AG10803 (cell line): ENCODE results near the gene ANAPC7.
"Not testable (repeated sequence)": the region's sequence is repeated elsewhere in the genome, so short reads cannot be mapped to it uniquely, and the experiment has no call there.

Source experiments
- DNase-seq: peaks from one replicate; pipeline ENCODE4 v3.0.0; 2010; ENCODE audit warnings: low read depth
- H3K4me3 ChIP-seq: 2 replicates; pipeline ENCODE4 v1.5.1; 2011; ENCODE audit warnings: mild to moderate bottlenecking, low read length, control low read depth
- CTCF ChIP-seq: conservative IDR thresholded peaks from 2 replicates; pipeline ENCODE4 v1.5.1; 2011; ENCODE audit warnings: mild to moderate bottlenecking, low read length, control low read depth, inconsistent platforms

ANAPC7 gene

DNA sequence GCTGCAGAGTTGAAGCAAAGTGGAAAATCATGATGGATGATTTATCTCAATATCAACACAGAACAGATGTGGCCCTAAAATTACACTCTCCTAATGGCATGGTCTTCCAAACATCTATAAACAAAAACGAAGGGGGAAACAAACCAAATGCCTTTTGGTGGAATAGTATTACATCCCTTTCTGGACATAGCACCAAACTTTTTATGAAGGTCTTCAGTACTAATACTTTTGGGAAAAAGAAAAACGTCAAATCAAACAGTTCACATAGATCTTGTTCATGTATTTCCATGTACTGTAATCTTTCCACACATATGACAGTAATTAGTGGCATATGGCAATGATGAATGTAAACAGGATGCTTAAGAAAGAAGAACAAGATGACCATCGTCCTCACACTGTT, 22.9 kb upstream of the ANAPC7 start:
- DNase-seq = peak; percentile 58
- TF ChIP-seq CTCF = no peak

DNA sequence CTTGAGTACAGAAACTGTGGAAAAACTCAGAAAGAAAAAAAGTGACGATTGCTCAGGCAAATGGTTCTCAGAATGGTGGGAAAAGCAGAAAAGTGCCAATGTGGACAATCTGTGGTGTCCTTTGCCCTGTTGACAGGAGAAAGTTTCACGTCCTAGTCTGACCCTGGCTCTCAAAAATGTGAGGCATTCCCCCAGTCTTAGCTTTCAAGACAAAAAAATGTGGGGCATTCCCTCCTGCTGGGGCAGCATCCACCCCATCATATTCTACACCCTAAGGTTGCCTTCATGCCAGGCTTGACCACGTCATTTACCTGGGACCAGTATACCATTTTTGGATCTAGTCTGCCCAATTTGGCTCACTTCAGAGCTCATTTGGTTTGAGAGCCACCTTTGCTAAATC, 20.7 kb upstream of the ANAPC7 start:
- no peak for TF ChIP-seq CTCF
- peak; percentile 27 for DNase-seq
- no peak overlapping the region for H3K4me3 ChIP-seq

More for the DNA sequence above, 22.9 kb upstream of the ANAPC7 start:
- no peak overlapping the region for H3K4me3 ChIP-seq

DNA sequence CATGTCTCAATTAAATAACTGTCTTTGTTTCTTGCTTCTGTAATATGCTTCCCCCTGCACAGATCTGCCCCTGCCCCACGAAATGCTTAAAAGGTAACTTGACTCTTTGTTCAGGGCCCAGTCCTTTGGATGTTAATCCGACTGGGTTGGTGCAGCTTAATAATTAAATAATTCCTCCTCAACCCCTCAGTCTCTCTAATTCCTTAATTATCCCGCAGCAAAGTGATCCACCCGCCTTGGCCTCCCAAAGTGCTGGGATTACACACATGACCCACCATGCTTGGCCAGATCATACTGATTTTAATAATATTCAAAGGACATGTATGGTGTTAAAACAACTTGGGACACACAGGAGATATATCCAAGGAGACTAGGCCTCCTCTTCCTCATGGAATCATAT, 18.2 kb upstream of the ANAPC7 start:
- no peak overlapping the region for H3K4me3 ChIP-seq
- no peak for DNase-seq
- no peak for TF ChIP-seq CTCF

DNA sequence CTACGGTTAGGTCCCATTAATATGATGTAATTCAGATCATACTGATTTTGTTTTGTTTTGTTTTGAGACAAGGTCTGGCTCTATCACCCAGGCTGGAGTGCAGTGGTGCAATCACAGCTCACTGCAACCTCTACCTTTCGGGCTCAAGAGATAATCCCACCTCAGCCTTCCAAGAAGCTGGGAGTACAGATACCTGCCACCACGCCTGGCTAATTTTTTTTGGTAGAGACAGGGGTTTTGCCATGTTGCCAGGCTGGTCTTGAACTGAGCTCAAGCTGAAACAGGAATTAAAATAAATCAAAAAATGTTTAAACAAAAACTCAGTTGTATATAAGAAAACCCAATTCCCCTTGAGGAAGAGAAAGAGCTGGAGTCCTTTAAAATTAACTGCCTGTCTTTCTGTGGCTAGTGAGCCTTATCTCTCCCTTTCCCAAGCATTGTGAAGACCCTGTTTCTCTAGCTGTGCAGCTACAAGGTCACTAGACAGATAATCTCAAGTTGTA, 17.7 kb upstream of the ANAPC7 start:
- H3K4me3 ChIP-seq = no peak overlapping the region
- no peak for TF ChIP-seq CTCF
- no peak for DNase-seq

DNA sequence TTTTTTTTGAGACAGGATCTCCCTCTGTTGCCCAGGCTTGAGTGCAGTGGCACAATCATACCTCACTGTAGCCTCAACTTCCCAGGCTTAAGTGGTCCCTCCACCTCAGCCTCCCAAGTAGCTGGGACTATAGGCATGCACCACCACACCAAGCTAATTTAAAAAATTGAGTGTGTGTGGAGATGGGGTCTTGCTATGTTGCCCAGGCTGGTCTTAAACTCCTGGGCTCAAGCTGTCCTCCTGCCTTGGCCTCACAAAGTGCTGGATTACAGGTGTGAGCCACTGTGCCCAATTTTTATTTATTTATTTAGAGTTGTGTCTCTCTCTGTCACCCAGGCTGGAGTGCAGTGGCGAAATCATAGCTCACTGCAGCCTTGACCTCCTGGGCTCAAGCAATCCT, 17.1 kb upstream of the ANAPC7 start:
- not testable (repeated sequence) for DNase-seq, H3K4me3 ChIP-seq

GRCh38 chr12:110417113-110417512, 13.6 kb upstream of the ANAPC7 start:
- not testable (repeated sequence) for H3K4me3 ChIP-seq, DNase-seq

GRCh38 chr12:110410086-110410485, 6.6 kb upstream of the ANAPC7 start:
- H3K4me3 ChIP-seq = not testable (repeated sequence)
- DNase-seq = peak; percentile 28

DNA sequence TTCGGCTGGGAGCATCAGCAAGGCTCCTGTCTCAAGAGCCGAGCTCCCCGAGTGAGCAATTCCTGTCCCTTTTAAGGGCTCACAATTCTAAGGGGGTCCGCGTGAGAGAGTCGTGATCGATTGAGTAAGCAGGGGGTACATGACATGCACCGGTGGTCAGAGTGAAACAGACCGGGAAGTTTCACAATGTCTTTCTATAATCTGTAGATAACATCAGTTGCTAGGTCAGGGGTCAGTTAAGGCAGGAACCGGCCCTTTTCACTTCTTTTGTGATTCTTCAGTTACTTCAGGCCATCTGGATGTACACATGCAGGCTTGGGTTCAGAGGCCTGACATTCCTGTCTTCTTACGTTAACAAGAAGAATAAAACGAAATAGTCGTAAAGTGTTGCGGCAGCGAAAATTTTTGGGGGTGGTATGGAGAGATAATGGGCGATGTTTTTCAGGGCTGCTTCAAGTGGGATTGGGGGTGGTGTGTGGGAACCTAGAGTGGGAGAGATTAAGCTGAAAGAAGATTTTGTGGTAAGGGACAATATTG, 1.7 kb upstream of the ANAPC7 start:
- not testable (repeated sequence) for DNase-seq, H3K4me3 ChIP-seq

GRCh38 chr12:110403976-110404682, 621 bp upstream of the ANAPC7 start:
- TF ChIP-seq CTCF = no peak
- peak; percentile 46 for DNase-seq
- peak overlapping the region; percentile 88 for H3K4me3 ChIP-seq
